Effector CD8-positive, alpha-beta T cell (primary cell): ENCODE data around the gene C1R.
"Not testable (repeated sequence)": the region's sequence is repeated elsewhere in the genome, so short reads cannot be mapped to it uniquely, and the experiment has no call there.

Experiments used
- DNase-seq: peaks from one replicate; lab custom pipeline; 2025; lab: John Stamatoyannopoulos, UW

C1R gene

GRCh38 chr12:7068240-7068993 lies 23.8 kb downstream of the C1R start:
- no peak for DNase-seq

- DNase-seq = no peak
Observed at GRCh38 chr12:7067096-7067495, 25.1 kb downstream of the C1R start.

GRCh38 chr12:7066596-7066995 lies 25.6 kb downstream of the C1R start:
- no peak for DNase-seq

GRCh38 chr12:7065073-7065623 lies 27.1 kb downstream of the C1R start:
- no peak for DNase-seq

- DNase-seq = no peak
Observed at GRCh38 chr12:7064516-7064915, 27.7 kb downstream of the C1R start.

GRCh38 chr12:7061596-7061995 lies 30.6 kb downstream of the C1R start:
- no peak for DNase-seq

- DNase-seq = no peak
Observed at GRCh38 chr12:7061138-7061537, 31.1 kb downstream of the C1R start.

- DNase-seq = no peak
Observed at GRCh38 chr12:7060353-7060954, 31.8 kb downstream of the C1R start, which contains the start of gene C1S. Gene C1S, plus strand, starts transcription at chr12:7060718. Its CDS starts 1,195 bp downstream, at chr12:7061913.

- no peak for DNase-seq
Observed at GRCh38 chr12:7059780-7060179, 32.5 kb downstream of the C1R start.

GRCh38 chr12:7058850-7059395 lies 33.3 kb downstream of the C1R start:
- DNase-seq = no peak

GRCh38 chr12:7058163-7058845 lies 33.9 kb downstream of the C1R start:
- DNase-seq = no peak

- DNase-seq = not testable (repeated sequence)
Observed at GRCh38 chr12:7055736-7056135, 36.5 kb downstream of the C1R start.

GRCh38 chr12:7054925-7055324 lies 37.3 kb downstream of the C1R start:
- no peak for DNase-seq

- DNase-seq = not testable (repeated sequence)
Observed at GRCh38 chr12:7049973-7050372, 42.3 kb downstream of the C1R start.

GRCh38 chr12:7049445-7049951 lies 42.7 kb downstream of the C1R start:
- DNase-seq = not testable (repeated sequence)

- no peak for DNase-seq
Observed at GRCh38 chr12:7047306-7047705, 44.9 kb downstream of the C1R start.

- no peak for DNase-seq
Observed at GRCh38 chr12:7046383-7047105, 45.7 kb downstream of the C1R start.

- DNase-seq = no peak
Observed at GRCh38 chr12:7045913-7046312, 46.3 kb downstream of the C1R start.

- DNase-seq = no peak
Observed at GRCh38 chr12:7042842-7043241, 49.4 kb downstream of the C1R start.

GRCh38 chr12:7039403-7039802 lies 52.8 kb downstream of the C1R start:
- no peak for DNase-seq

GRCh38 chr12:7038591-7038990 lies 53.7 kb downstream of the C1R start:
- no peak for DNase-seq
